WI38 (cell line): ENCODE data around the gene PAPPA.

Experiments
- H3K4me3 ChIP-seq: 2 replicates; pipeline ENCODE4 v1.5.1; 2011; ENCODE audit warnings: low read depth, mild to moderate bottlenecking, control low read depth, low read length
- TF ChIP-seq, protein P1 (sequence below): IDR thresholded peaks from 2 replicates; pipeline ENCODE4 v1.5.1; 2012; ENCODE audit warnings: low read depth, mild to moderate bottlenecking, control low read depth, low read length

Gene PAPPA

DNA sequence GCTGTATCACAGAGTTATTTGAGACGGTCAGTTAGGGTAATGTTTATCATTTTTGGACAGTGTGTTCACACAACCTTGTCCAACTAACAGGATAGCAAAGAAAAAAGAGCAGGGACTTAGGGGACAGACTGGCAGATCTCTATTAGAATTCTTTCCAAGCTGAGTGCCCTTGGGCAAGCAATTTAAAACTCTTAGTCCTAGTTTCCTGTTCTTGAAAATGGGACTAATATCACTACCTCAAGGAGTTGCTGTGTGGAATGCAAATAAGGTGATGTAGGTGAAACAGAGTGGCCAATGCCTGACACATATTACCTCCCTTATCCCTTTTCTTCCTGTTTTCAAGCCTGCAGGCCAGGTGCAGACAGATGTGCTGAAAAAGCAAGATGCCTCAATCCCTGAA is 186.7 kb downstream of the PAPPA start:
- TF ChIP-seq, protein P1, sequence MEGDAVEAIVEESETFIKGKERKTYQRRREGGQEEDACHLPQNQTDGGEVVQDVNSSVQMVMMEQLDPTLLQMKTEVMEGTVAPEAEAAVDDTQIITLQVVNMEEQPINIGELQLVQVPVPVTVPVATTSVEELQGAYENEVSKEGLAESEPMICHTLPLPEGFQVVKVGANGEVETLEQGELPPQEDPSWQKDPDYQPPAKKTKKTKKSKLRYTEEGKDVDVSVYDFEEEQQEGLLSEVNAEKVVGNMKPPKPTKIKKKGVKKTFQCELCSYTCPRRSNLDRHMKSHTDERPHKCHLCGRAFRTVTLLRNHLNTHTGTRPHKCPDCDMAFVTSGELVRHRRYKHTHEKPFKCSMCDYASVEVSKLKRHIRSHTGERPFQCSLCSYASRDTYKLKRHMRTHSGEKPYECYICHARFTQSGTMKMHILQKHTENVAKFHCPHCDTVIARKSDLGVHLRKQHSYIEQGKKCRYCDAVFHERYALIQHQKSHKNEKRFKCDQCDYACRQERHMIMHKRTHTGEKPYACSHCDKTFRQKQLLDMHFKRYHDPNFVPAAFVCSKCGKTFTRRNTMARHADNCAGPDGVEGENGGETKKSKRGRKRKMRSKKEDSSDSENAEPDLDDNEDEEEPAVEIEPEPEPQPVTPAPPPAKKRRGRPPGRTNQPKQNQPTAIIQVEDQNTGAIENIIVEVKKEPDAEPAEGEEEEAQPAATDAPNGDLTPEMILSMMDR: no peak
- H3K4me3 ChIP-seq: no peak overlapping the region

DNA sequence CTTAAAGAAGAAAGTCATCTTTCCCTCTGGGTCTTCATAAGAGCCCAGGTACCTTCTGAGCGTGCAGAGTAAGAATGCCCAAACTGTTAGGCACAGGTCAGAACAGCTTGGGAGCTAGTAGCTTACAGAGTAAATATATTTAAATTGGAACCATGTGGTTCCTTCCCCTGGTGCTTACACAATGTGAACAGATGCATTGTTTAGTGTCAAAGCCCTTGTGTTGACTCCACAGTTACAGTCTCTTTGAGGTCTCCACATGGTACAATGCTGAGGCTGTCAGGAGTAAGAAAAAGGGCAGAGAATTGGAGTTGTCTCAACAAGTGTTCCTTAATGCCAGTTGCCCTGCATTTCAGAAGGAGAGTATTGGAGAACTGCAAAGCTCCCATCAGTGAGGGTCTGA is 188.5 kb downstream of the PAPPA start:
- TF ChIP-seq, protein P1: no peak
- no peak overlapping the region for H3K4me3 ChIP-seq

DNA sequence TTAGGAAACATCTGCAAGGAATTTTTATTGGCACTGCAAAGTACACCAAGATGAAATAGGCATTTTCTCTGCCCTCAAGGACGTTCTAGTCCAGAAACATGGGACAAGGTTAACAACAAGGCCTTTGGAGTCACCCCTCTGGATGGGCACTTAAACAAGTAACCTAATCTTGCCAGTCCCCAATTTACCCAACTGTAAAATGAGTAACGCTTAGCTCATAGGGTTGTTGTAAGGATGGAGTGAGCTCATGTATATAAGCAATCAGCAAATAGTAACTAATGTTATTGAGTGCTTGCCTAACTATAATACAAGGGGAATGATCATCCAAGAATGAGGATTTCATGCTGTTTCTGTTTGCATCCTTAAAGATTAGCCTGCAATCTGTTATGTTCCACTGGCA is 189.3 kb downstream of the PAPPA start:
- no peak overlapping the region for H3K4me3 ChIP-seq
- TF ChIP-seq, protein P1: no peak

DNA sequence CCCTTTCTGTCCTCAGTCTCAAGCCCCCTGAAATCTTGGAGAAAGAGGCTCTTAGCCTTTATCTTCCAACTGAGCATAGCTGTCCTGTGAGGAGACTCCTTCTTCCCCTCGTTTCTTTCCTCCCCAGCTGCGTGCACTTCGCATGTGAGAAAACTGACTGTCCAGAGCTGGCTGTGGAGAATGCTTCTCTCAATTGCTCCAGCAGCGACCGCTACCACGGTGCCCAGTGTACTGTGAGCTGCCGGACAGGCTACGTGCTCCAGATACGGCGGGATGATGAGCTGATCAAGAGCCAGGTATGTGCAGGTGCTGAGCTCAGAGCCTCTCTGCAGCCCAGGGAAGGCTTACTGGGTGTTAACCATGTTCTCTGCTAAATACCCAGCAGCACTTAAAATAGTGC is 190.8 kb downstream of the PAPPA start:
- TF ChIP-seq, protein P1: no peak
- no peak overlapping the region for H3K4me3 ChIP-seq

DNA sequence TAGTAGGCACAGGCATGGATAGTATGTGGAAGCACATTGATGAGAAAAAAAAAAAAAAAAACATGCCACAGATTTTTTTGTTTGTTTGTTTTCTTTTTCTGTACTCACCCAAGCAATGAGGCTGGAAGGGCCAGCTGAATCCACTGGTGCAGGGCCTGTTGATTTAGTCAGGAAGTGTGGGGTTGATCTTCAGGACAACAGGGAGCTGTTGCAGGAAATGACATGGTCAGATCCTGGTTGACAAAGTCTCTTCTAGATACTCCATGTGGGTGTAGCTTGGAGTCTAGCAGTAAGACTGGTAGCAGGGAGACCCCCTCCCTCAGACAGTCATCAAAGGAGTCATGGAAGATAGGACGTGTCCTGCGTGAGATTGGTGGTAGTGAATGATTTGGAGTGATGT is 191.8 kb downstream of the PAPPA start:
- no peak overlapping the region for H3K4me3 ChIP-seq
- TF ChIP-seq, protein P1: no peak

DNA sequence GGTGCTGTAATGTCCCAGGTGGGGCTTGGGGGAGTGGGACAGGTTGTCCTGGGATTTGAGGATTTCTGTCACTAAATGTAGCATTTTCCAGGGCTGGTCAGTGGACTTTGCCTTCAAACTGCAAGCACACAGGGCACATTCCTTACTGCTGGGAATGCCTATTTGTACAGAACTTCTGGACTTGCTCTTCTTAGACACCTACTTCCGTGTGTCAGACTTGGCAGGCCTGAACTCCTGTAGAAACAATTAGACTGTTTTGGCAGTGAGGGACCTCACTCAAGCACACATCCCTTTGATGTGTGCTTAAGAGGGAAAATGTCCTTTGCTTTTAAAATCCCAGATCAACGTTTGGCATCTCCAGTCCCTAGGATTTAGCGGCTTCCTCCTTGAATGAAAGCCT is 192.2 kb downstream of the PAPPA start:
- no peak overlapping the region for H3K4me3 ChIP-seq
- TF ChIP-seq, protein P1: no peak

DNA sequence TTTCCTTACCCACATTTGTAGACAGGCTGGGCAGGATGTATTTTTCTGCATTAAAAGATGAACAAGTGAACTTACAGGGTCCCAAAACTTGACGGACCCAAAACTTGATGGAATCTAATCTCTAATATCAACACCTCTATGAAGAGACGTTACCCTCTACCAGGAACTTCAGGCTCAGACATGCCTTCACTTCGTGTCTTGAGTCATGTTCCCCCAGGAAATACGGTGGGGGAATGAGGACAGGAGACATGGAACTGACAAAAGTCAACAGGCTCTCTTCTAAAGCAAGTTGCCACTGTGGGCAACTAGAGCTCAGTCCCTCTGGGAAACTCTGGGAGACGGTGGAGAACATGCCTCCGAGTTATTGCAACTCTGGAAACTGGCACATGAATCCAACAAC is 196.1 kb downstream of the PAPPA start:
- no peak overlapping the region for H3K4me3 ChIP-seq
- TF ChIP-seq, protein P1: no peak
